HepG2 (cell line): ENCODE measurements around the gene LSM10. TPM values are rescaled to one million over a fixed set of nuclear protein-coding genes. Genes with fewer than 3 reads are reported as not detected.

Experiments used
- AGO1 ChIP-seq: fragments of 200-400 bp; formaldehyde crosslinking; IDR thresholded peaks from 2 replicates; pipeline ENCODE4 v1.6.1; 2017; ENCODE audit warnings: mild to moderate bottlenecking, low read depth, low read length, moderate library complexity; ENCODE audit not compliant: poor library complexity, severe bottlenecking
- ARID5B ChIP-seq: IDR thresholded peaks from 2 replicates; pipeline ENCODE4 v1.4.0; 2020; ENCODE audit warnings: mild to moderate bottlenecking, missing genetic modification reagents
- ARNT2 ChIP-seq: sonication (generic); formaldehyde crosslinking; IDR thresholded peaks from 2 replicates; pipeline ENCODE4 v1.8.0; 2022; ENCODE audit warnings: mild to moderate bottlenecking, low read depth, missing genetic modification reagents, moderate library complexity
- BRCA1 ChIP-seq: sonication (generic); formaldehyde crosslinking; IDR thresholded peaks from 2 replicates; pipeline ENCODE4 v1.4.0; 2020; ENCODE audit warnings: missing genetic modification reagents
- CBX2 ChIP-seq, 2 experiments: fragments of 200-600 bp in 1 of 2; sonication (generic); formaldehyde crosslinking in 1 of 2; IDR thresholded peaks; 2 replicates each; pipeline versions ENCODE4 v1.7.0 to v1.8.1; 2018 to 2022; ENCODE audit warnings: low read depth in 2 of 2, low read length in 1 of 2, mild to moderate bottlenecking in 1 of 2, missing genetic modification reagents in 1 of 2
- CREB1 ChIP-seq, 2 experiments: fragments of 450-650 bp in 1 of 2; IDR thresholded peaks; 2 replicates each; pipeline ENCODE4 v1.6.1; 2016 to 2017; ENCODE audit warnings: control low read depth in 1 of 2, mild to moderate bottlenecking in 1 of 2, missing compliant biosample characterization in 1 of 2, missing genetic modification characterization in 1 of 2
- GATA4 ChIP-seq: sonication (generic); IDR thresholded peaks from 2 replicates; pipeline ENCODE4 v1.6.1; 2016; ENCODE audit warnings: antibody characterized with exemption, low read depth, borderline replicate concordance
- HCFC1 ChIP-seq: fragments of 150-350 bp; IDR thresholded peaks from 2 replicates; pipeline ENCODE4 v1.6.1; 2014; ENCODE audit warnings: low read depth, low read length
- IKZF1 ChIP-seq: fragments of 450-650 bp; IDR thresholded peaks from 2 replicates; pipeline ENCODE4 v1.7.1; 2016
- LCORL ChIP-seq, 2 experiments: fragments of 450-650 bp in 1 of 2; sonication (generic) in 1 of 2; formaldehyde crosslinking in 1 of 2; IDR thresholded peaks; 2 replicates each; pipeline versions ENCODE4 v1.5.0 to v1.6.1; 2017 to 2020; ENCODE audit warnings: antibody characterized with exemption in 1 of 2, missing genetic modification reagents in 1 of 2
- MEIS1 ChIP-seq: sonication (generic); formaldehyde crosslinking; IDR thresholded peaks from 2 replicates; pipeline ENCODE4 v1.9.0; 2021; ENCODE audit warnings: mild to moderate bottlenecking, missing genetic modification reagents, moderate library complexity, borderline replicate concordance
- NFATC3 ChIP-seq: sonication (generic); formaldehyde crosslinking; IDR thresholded peaks from 2 replicates; pipeline ENCODE4 v1.5.1; 2020; ENCODE audit warnings: mild to moderate bottlenecking, missing genetic modification reagents
- SALL1 ChIP-seq: sonication (generic); formaldehyde crosslinking; IDR thresholded peaks from 2 replicates; pipeline ENCODE4 v1.8.0; 2022; ENCODE audit warnings: mild to moderate bottlenecking, missing genetic modification reagents
- SP1 ChIP-seq, 2 experiments: fragments of 450-650 bp in 1 of 2; sonication (generic) in 1 of 2; formaldehyde crosslinking in 1 of 2; IDR thresholded peaks; 2 replicates each; pipeline versions ENCODE4 v1.4.0 to v1.6.1; 2016 to 2020; ENCODE audit warnings: missing genetic modification reagents in 1 of 2
- TAF15 ChIP-seq: fragments of 200-400 bp; formaldehyde crosslinking; IDR thresholded peaks from one replicate; pipeline ENCODE4 v1.6.1; 2018; ENCODE audit warnings: mild to moderate bottlenecking, low read depth, low read length; ENCODE audit not compliant: poor library complexity, severe bottlenecking
- TBX2 ChIP-seq: sonication (generic); formaldehyde crosslinking; IDR thresholded peaks from 2 replicates; pipeline ENCODE4 v1.5.0; 2020; ENCODE audit warnings: missing genetic modification reagents, mild to moderate bottlenecking, borderline replicate concordance
- ZMAT3 ChIP-seq: sonication (generic); formaldehyde crosslinking; conservative IDR thresholded peaks from 2 replicates; pipeline ENCODE4 v1.7.0; 2021; ENCODE audit warnings: missing genetic modification reagents
- ZNF138 ChIP-seq: sonication (generic); formaldehyde crosslinking; IDR thresholded peaks from 2 replicates; pipeline ENCODE4 v1.5.0; 2020; ENCODE audit warnings: mild to moderate bottlenecking, low read depth, missing genetic modification reagents
- ZNF18 ChIP-seq: sonication (generic); formaldehyde crosslinking; IDR thresholded peaks from 2 replicates; pipeline ENCODE4 v1.8.0; 2022; ENCODE audit warnings: mild to moderate bottlenecking, missing genetic modification reagents; ENCODE audit not compliant: insufficient replicate concordance
- ZNF207 ChIP-seq: fragments of 450-650 bp; IDR thresholded peaks from 2 replicates; pipeline ENCODE4 v1.6.1; 2016; ENCODE audit warnings: antibody characterized with exemption, borderline replicate concordance
- ZNF580 ChIP-seq: IDR thresholded peaks from 2 replicates; pipeline ENCODE4 v1.6.1; 2016; ENCODE audit warnings: low read depth, borderline replicate concordance
- ZNF670 ChIP-seq: sonication (generic); formaldehyde crosslinking; IDR thresholded peaks from 2 replicates; pipeline ENCODE4 v1.8.0; 2022; ENCODE audit warnings: mild to moderate bottlenecking, missing genetic modification reagents, borderline replicate concordance
- ZNF746 ChIP-seq: sonication (generic); formaldehyde crosslinking; IDR thresholded peaks from 2 replicates; pipeline ENCODE4 v1.8.0; 2022; ENCODE audit warnings: mild to moderate bottlenecking, missing genetic modification reagents
- polyA plus RNA-seq, 8 experiments: library from polyadenylated mRNA; depleted of rRNA in 3 of 8; stranded (reverse) in 7 of 8; unstranded in 1 of 8; fragments of >200 nt; fragmentation: Illumina TruSeq in 4 of 8; extraction: Trizol in 4 of 8; gene quantifications; 2 replicates each; pipeline versions ENCODE4 v1.2.1 to v1.2.3, GENCODE V29; 2011 to 2016; ENCODE audit warnings: low read depth in 4 of 8, missing spikeins in 1 of 8, mixed read lengths in 1 of 8; ENCODE audit not compliant: insufficient read depth in 1 of 8
- total RNA-seq, 5 experiments: library from RNA; depleted of rRNA; stranded (reverse); fragments of >200 nt; fragmentation: Illumina TruSeq; extraction: Trizol; gene quantifications; 2 replicates each; pipeline ENCODE4 v1.2.3, GENCODE V29; 2016; ENCODE audit warnings: low read depth in 1 of 5

LSM10 gene
- total and polyA plus RNA-seq, 2 of the 13 experiments (the other 11 are each of a cell fraction or from before 2014, with no cell fraction given) = 14.0 to 52.0 TPM

- TF ChIP-seq ARID5B (CRISPR knock-in tag) (peak; percentile 57), GATA4 (no peak), ZNF746 (CRISPR knock-in tag) (0 out of 2 replicates have a peak, but pooled peaks have one; percentile 34), CBX2 (IDR thresholded peaks at IDR 0.05; ENCODE audit: low read depth, low read length) (no peak), CBX2 (CRISPR knock-in tag; IDR thresholded peaks at IDR 0.05; ENCODE audit: low read depth) (no peak), ZMAT3 (CRISPR knock-in tag) (peak; percentile 79; the same call in 1 of the 2 replicates), TBX2 (peak; percentile 81), CREB1 (IDR thresholded peaks at IDR 0.05) (peak; percentile 32; the same call in 1 of the 2 replicates), CREB1 (CRISPR knock-in tag; IDR thresholded peaks at IDR 0.05) (peak; percentile 91), IKZF1 (no peak), MEIS1 (peak; percentile 50; the same call in 1 of the 2 replicates), ZNF207 (no peak), ZNF670 (CRISPR knock-in tag) (0 out of 2 replicates have a peak, but pooled peaks have one; percentile 59), HCFC1 (peak; percentile 65; the same call in 1 of the 2 replicates), ZNF138 (CRISPR knock-in tag) (no peak), TAF15 (no peak), ZNF580 (CRISPR knock-in tag) (peak; percentile 62; the same call in 1 of the 2 replicates), NFATC3 (0 out of 2 replicates have a peak, but pooled peaks have one; percentile 33), AGO1 (no peak), ARNT2 (CRISPR knock-in tag) (no peak), SALL1 (CRISPR knock-in tag) (peak; percentile 68), SP1 (IDR thresholded peaks at IDR 0.05) (no peak), SP1 (CRISPR knock-in tag; IDR thresholded peaks at IDR 0.05) (peak; percentile 82), BRCA1 (CRISPR knock-in tag) (no peak), ZNF18 (peak; percentile 53), LCORL (IDR thresholded peaks at IDR 0.05) (no peak), LCORL (CRISPR knock-in tag; IDR thresholded peaks at IDR 0.05) (no peak; the same call in 1 of the 2 replicates)
Measured at GRCh38 chr1:36400825-36401601, 3.3 kb upstream of the LSM10 start (continued).
